ENCODE data around the gene DCTN3.

DCTN3 gene

GRCh38 chr9:34629491-34629808 is 9.2 kb upstream of the DCTN3 start:
- Histone ChIP-seq H3K4me3 (replicated peaks; ENCODE audit: insufficient read depth, low read length) (no peak overlapping the region), H3K27ac (replicated peaks) (no peak overlapping the region), H3K27me3 (ENCODE audit: insufficient read depth, poor library complexity, severe bottlenecking) (peaks cover 50% of the 10 kb centered on the region)
- TF ChIP-seq SPI1 (IDR thresholded peaks at IDR 0.05; ENCODE audit: borderline replicate concordance, low read depth) (no peak), GABPA (IDR thresholded peaks at IDR 0.05; ENCODE audit: low read depth) (no peak), CTCF (IDR thresholded peaks at IDR 0.05; ENCODE audit: insufficient read depth, low read length) (no peak), POLR2AphosphoS5 (IDR thresholded peaks at IDR 0.05; ENCODE audit: low read depth) (no peak), REST (IDR thresholded peaks at IDR 0.05; ENCODE audit: insufficient replicate concordance, low read depth) (no peak)
- no peak for DNase-seq (ENCODE audit: low read depth in 1 of 2, low spot score in 1 of 2)

- TF ChIP-seq GABPA (IDR thresholded peaks at IDR 0.05; ENCODE audit: low read depth) (no peak), POLR2AphosphoS5 (IDR thresholded peaks at IDR 0.05; ENCODE audit: low read depth) (no peak), CTCF (IDR thresholded peaks at IDR 0.05; ENCODE audit: insufficient read depth, low read length) (no peak), SPI1 (IDR thresholded peaks at IDR 0.05; ENCODE audit: borderline replicate concordance, low read depth) (no peak), REST (IDR thresholded peaks at IDR 0.05; ENCODE audit: insufficient replicate concordance, low read depth) (no peak)
- peak within 1 kb of the TSS; percentile 21 for H3K4me3 ChIP-seq (replicated peaks; ENCODE audit: insufficient read depth, low read length)
Measured at GRCh38 chr9:34628656-34629490, 8.6 kb upstream of the DCTN3 start, which contains the start of gene ARID3C. ARID3C (minus strand) TSS chr9:34629066; CDS start chr9:34628014, 1,052 bp downstream.

GRCh38 chr9:34627716-34628655 is 7.7 kb upstream of the DCTN3 start:
- TF ChIP-seq CTCF (IDR thresholded peaks at IDR 0.05; ENCODE audit: insufficient read depth, low read length), result no peak
- H3K27me3 ChIP-seq (ENCODE audit: insufficient read depth, poor library complexity, severe bottlenecking), result peaks cover 63% of the 10 kb centered on the region
- no peak overlapping the region for H3K27ac ChIP-seq (replicated peaks)
- DNase-seq (ENCODE audit: low read depth in 1 of 2, low spot score in 1 of 2), result no peak
- no peak overlapping the region for H3K4me3 ChIP-seq (replicated peaks; ENCODE audit: insufficient read depth, low read length)

More at GRCh38 chr9:34628656-34629490, 8.6 kb upstream of the DCTN3 start, which contains the start of gene ARID3C:
- no peak within 1 kb of the TSS for H3K27ac ChIP-seq (replicated peaks)
- H3K27me3 ChIP-seq (ENCODE audit: insufficient read depth, poor library complexity, severe bottlenecking), result peaks cover 55% of the 10 kb centered on the region
- no peak for DNase-seq (ENCODE audit: low read depth in 1 of 2, low spot score in 1 of 2)

Data from HL-60 (cell line).